Loucy (cell line): ENCODE results near the gene TTC8.

Experiments used
- H2AFZ ChIP-seq: fragments of 200-600 bp; sonication (generic); 2 replicates; pipeline ENCODE4 v1.6.0; 2016; ENCODE audit warnings: antibody characterized with exemption, mild to moderate bottlenecking, low read length, moderate library complexity
- H3F3A ChIP-seq: fragments of 200-600 bp; 2 replicates; pipeline ENCODE4 v1.6.0; 2016; ENCODE audit warnings: antibody characterized with exemption, low read depth, mild to moderate bottlenecking
- H3K27me3 ChIP-seq: fragments of 200-600 bp; sonication (generic); 2 replicates; pipeline ENCODE4 v1.6.1; 2014; ENCODE audit warnings: low read length, mild to moderate bottlenecking; ENCODE audit not compliant: insufficient read depth, poor library complexity, severe bottlenecking
- H3K36me3 ChIP-seq: fragments of 200-600 bp; sonication (generic); 2 replicates; pipeline ENCODE4 v1.6.1; 2016; ENCODE audit warnings: low read length; ENCODE audit not compliant: insufficient read depth
- H3K4me1 ChIP-seq: fragments of 200-600 bp; sonication (generic); 2 replicates; pipeline ENCODE4 v1.5.1; 2014; ENCODE audit warnings: low read length, mild to moderate bottlenecking; ENCODE audit not compliant: insufficient read depth, poor library complexity, severe bottlenecking
- H3K4me2 ChIP-seq: fragments of 200-600 bp; sonication (generic); 2 replicates; pipeline ENCODE4 v1.6.0; 2014; ENCODE audit warnings: antibody characterized with exemption, low read length, low read depth, mild to moderate bottlenecking; ENCODE audit not compliant: poor library complexity, severe bottlenecking
- H3K4me3 ChIP-seq: fragments of 200-600 bp; sonication (generic); 2 replicates; pipeline ENCODE4 v1.5.1; 2014; ENCODE audit warnings: low read length, mild to moderate bottlenecking, mixed read lengths; ENCODE audit not compliant: poor library complexity, severe bottlenecking
- H3K79me2 ChIP-seq: fragments of 200-600 bp; sonication (generic); 2 replicates; pipeline ENCODE4 v1.6.1; 2014; ENCODE audit warnings: low read length; ENCODE audit not compliant: insufficient read depth
- H3K9ac ChIP-seq: fragments of 200-600 bp; sonication (generic); 2 replicates; pipeline ENCODE4 v1.6.0; 2014; ENCODE audit warnings: mild to moderate bottlenecking, low read depth, low read length, moderate library complexity; ENCODE audit not compliant: poor library complexity, severe bottlenecking
- H3K9me2 ChIP-seq: fragments of 200-600 bp; sonication (generic); replicated peaks from 2 replicates; pipeline ENCODE4 v1.6.1; 2016; ENCODE audit warnings: low read depth, low read length, mixed read lengths
- H3K9me3 ChIP-seq: fragments of 200-600 bp; sonication (generic); 2 replicates; pipeline ENCODE4 v1.6.1; 2014; ENCODE audit warnings: mild to moderate bottlenecking, antibody characterized with exemption, low read length, low read depth; ENCODE audit not compliant: insufficient read depth
- H4K20me1 ChIP-seq: fragments of 200-600 bp; sonication (generic); 2 replicates; pipeline ENCODE4 v1.6.0; 2014; ENCODE audit warnings: antibody characterized with exemption, low read length, mild to moderate bottlenecking; ENCODE audit not compliant: insufficient read depth, poor library complexity, severe bottlenecking
- EZH2phosphoT487 ChIP-seq: fragments of 200-600 bp; IDR thresholded peaks from 2 replicates; pipeline ENCODE4 v1.6.1; 2018; ENCODE audit warnings: antibody characterized with exemption, mild to moderate bottlenecking, moderate library complexity, borderline replicate concordance
- TF ChIP-seq, protein P1 (sequence below): fragments of 200-600 bp; sonication (generic); conservative IDR thresholded peaks from 2 replicates; pipeline ENCODE4 v1.5.1; 2014; ENCODE audit warnings: mild to moderate bottlenecking, antibody characterized with exemption, low read length

TTC8 gene

DNA sequence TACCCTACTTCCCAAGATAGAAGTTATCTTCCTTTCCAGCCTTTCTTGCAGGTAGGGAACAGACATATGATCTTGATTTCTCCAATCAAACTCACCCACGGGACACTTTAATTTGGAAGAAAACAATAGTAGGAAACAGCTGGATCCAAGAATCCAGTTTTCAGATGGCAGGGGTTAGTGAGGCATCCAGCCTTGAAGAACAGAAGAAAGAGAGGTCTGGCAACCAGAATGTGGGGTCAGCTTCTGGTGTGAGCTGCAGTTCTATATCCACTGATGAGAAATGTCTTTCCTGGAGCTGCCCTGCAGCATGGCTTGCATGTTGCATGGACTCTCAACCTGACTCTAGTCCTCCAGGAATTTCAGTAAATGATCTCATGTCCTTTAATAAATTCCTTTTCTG lies 83.8 kb downstream of the TTC8 start:
- no peaks in the 10 kb centered on the region for H3F3A ChIP-seq
- H3K9ac ChIP-seq = no peak overlapping the region
- no peaks in the 10 kb centered on the region for H3K9me2 ChIP-seq
- H3K4me1 ChIP-seq = no peaks in the 10 kb centered on the region
- no peaks in the 10 kb centered on the region for H3K27me3 ChIP-seq
- H3K79me2 ChIP-seq = no peaks in the 10 kb centered on the region
- H3K9me3 ChIP-seq = peaks cover 3% of the 10 kb centered on the region; the same call in 1 of the 2 replicates
- H3K4me3 ChIP-seq = no peak overlapping the region
- H3K4me2 ChIP-seq = no peak overlapping the region
- no peaks in the 10 kb centered on the region for H4K20me1 ChIP-seq
- TF ChIP-seq EZH2phosphoT487 = no peak
- TF ChIP-seq, protein P1, sequence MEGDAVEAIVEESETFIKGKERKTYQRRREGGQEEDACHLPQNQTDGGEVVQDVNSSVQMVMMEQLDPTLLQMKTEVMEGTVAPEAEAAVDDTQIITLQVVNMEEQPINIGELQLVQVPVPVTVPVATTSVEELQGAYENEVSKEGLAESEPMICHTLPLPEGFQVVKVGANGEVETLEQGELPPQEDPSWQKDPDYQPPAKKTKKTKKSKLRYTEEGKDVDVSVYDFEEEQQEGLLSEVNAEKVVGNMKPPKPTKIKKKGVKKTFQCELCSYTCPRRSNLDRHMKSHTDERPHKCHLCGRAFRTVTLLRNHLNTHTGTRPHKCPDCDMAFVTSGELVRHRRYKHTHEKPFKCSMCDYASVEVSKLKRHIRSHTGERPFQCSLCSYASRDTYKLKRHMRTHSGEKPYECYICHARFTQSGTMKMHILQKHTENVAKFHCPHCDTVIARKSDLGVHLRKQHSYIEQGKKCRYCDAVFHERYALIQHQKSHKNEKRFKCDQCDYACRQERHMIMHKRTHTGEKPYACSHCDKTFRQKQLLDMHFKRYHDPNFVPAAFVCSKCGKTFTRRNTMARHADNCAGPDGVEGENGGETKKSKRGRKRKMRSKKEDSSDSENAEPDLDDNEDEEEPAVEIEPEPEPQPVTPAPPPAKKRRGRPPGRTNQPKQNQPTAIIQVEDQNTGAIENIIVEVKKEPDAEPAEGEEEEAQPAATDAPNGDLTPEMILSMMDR = no peak
- H3K36me3 ChIP-seq = no peaks in the 10 kb centered on the region
- no peak overlapping the region for H2AFZ ChIP-seq

DNA sequence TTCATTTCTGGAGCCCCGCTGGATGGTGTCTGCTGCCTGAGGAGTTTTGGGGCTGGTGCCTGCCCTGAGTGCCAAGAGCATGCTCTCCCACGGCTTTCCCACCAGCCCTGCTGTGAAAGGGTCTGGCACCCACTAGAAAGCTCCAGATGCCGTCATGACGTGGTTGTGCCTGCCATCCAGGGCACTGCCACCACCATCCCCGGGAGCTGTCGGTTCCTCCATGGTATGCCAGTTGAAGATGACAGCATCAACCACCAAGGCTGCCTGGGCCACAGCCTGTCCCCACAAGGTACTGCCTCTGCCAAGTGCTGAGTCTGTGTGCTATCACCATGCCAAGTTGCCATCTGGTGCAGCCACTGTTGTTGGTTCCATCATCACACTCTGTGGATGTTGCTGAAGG lies 85.9 kb downstream of the TTC8 start:
- TF ChIP-seq EZH2phosphoT487 = no peak
- TF ChIP-seq, protein P1 = no peak
- Histone ChIP-seq H3K9me2 (no peaks in the 10 kb centered on the region), H2AFZ (no peak overlapping the region), H3K27me3 (no peaks in the 10 kb centered on the region), H3K4me2 (no peak overlapping the region), H3K9ac (no peak overlapping the region), H3K79me2 (no peaks in the 10 kb centered on the region), H4K20me1 (no peaks in the 10 kb centered on the region), H3K36me3 (no peaks in the 10 kb centered on the region), H3F3A (no peaks in the 10 kb centered on the region), H3K4me1 (no peaks in the 10 kb centered on the region), H3K9me3 (peaks cover 3% of the 10 kb centered on the region; the same call in 1 of the 2 replicates), H3K4me3 (no peak overlapping the region)

DNA sequence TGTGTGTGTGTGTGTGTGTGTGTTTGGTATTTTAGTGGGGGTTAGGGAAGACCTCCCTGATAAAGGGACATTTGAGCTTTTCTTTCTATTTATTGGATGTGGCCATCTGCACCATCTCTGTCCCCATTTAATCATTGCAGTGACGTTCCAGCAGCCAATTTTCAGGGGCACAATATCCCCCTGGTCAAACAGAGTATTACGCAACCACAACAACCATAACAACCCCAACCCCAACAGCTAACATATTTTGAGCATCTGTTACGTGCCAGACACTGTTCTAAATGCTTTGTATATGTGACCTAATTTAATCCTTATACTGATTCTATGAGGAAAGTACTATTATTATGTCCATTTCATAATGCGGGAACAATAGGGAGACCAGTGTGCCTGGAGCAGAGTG lies 87.4 kb downstream of the TTC8 start:
- Histone ChIP-seq H3K4me1 (no peaks in the 10 kb centered on the region), H3K9me2 (no peaks in the 10 kb centered on the region), H3K9me3 (peaks cover 3% of the 10 kb centered on the region; the same call in 1 of the 2 replicates), H3K9ac (no peak overlapping the region), H3K4me3 (no peak overlapping the region), H3K4me2 (no peak overlapping the region), H3F3A (no peaks in the 10 kb centered on the region), H3K79me2 (no peaks in the 10 kb centered on the region), H3K27me3 (no peaks in the 10 kb centered on the region), H4K20me1 (no peaks in the 10 kb centered on the region), H2AFZ (no peak overlapping the region), H3K36me3 (no peaks in the 10 kb centered on the region)
- TF ChIP-seq, protein P1 = no peak
- no peak for TF ChIP-seq EZH2phosphoT487
